GM18505 (cell line): Measurements from ENCODE around the gene KRT6B.
"Not testable (repeated sequence)": the region's sequence is repeated elsewhere in the genome, so short reads cannot be mapped to it uniquely, and the experiment has no call there.

Source experiments
- ATAC-seq: cut with Tn5 transposase; IDR thresholded peaks from one replicate; pipeline ENCODE4 v1.9.1; 2021; ENCODE audit not compliant: unreplicated experiment
- POLR2A ChIP-seq: IDR thresholded peaks from 4 replicates; pipeline ENCODE4 v1.6.1; 2011; ENCODE audit warnings: borderline replicate concordance; ENCODE audit not compliant: insufficient read depth, insufficient read length; ENCODE audit errors: extremely low read depth

KRT6B gene

DNA sequence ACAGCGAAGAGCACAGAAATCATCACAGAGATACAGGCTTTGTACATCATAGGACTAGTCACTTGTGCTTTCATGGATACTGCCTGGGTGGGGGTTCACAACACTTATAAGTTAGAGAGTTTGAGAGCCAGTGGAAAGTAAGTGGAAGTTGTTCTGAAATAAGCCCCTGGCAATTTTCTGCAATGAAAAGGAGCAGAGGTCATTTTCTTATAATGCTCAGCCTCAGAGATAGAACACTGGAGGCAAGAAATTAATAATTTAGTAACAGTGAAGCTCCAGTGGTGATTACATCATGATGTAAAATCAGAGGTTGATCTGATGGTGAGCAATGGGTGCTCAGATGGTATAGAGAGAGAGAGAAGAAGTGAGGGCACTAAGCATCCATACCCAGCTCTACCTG lies 35.3 kb upstream of the KRT6B start:
- TF ChIP-seq POLR2A: no peak
- ATAC-seq: no peak

DNA sequence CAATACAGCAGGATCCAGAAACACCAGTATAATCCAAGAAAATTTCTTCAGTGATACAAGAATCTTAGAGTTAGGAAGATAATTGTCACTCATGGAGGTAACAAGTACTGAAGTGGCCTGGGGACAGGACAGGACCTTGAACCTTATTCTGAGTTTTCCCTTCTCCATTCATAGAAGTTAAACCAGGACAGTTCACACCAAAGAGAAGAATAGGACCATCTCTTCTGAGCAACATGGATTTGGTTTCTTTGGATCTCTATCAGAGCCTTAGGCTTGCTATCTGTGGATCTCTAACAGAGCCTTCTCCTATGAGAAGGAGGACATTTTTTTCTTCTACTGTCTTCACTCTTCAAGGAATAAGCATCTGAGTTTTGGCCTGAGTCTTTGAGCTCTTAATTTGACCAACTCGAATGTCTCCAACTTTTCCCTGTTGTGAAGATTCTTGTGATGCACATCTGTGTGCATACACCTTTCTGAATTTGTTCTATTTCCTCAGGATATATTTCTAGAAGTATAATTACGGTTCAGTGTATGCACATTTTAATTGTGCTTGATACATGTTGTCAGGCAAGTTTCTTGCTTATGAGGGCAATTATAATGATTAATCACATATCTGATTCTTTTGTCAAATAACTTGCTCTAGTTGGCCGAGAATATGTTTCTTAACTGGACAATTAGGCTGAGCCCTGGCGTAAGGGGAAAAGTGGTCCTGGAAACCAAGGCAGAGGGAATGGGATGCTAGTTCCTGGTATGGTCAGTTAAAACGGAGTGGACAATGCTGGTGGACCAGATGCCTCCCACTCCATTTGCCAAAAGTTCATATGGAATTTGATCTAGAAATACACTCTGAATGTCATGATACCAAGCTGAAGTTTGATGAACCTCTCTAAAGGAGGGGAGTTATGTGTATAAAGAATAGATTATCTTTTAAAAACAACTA lies 34.5 kb upstream of the KRT6B start:
- no peak for ATAC-seq
- TF ChIP-seq POLR2A: no peak

DNA sequence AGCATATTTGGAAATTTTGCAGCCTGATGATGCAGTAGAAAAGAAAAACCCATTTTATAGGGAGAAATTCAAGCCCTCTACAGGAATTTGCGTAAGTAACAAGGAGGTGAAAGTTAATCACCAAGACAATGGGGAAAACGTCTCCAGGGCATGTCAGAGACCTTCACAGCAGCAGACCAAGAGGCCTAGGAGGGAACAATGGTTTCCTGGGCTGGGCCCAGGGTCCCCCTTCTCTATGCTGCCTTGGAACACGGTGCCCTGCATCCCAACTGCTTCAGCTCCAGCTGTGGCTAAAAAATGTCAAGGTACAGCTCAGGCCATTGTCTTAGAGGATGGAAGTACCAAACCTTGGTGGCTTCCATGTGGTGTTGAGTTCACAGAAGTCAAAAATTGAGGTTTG lies 28.1 kb upstream of the KRT6B start:
- no peak for TF ChIP-seq POLR2A
- no peak for ATAC-seq

DNA sequence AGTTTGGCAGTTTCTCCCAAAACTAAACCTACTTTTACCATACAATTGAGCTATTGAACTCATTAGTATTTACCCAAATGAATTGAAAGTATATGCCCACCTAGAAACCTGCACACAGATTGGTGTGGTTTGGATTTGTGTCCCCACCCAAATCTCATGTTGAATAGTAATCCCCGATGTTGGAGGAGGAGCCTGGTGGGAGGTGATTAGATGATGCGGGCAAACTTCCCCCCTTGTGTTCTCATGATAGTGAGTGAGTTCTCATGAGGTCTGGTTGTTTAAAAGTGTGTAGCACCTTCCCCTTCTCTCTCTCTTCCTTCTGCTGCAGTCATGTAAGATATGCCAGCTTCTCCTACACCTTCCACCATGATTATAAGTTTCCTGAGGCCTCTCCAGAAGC lies 25.7 kb upstream of the KRT6B start:
- TF ChIP-seq POLR2A: no peak
- ATAC-seq: no peak

DNA sequence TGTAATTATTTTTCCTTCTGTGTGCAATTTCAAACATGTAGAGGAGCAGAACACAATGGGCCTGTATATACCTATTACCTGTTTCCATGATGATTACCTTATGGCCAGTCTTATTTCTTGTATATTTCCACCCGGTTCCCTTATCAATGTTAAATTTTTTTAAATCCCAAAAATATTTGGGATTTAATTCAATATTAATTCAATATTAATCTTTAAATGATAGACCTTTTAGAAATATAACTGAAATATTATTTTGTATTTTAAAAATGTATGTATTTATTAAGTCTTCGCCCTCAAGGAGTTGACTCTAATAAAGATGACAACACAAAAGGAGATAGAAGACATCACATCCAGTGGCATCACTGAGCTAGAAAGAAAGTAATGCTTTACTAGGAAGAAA lies 22.3 kb upstream of the KRT6B start:
- ATAC-seq: no peak
- TF ChIP-seq POLR2A: no peak

DNA sequence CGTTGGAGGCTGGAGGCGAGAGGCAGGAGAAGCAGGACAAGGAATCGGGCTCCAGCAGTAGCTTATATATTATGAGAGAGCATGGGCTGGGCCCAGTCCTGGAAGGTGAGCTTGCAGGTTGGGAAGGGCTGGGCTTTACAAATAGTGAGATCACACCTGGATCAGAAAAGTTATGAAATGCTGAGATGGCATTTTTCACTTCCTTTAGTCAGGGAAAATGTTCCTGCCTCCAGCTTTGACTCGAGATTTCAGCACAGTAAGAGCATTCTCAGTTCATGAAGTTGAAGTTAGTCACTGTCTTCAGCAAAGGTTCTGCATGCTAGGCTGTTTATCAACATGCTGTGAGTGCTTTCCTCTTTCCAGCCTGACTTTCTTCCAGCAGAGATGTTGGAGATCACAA lies 21.8 kb upstream of the KRT6B start, which contains the start of gene KRT6C:
Gene KRT6C, minus strand, starts transcription at position 38 of the 400 bp plus-strand sequence. CDS start 68 bp downstream, outside the sequence.
- ATAC-seq: no peak
- no peak for TF ChIP-seq POLR2A

DNA sequence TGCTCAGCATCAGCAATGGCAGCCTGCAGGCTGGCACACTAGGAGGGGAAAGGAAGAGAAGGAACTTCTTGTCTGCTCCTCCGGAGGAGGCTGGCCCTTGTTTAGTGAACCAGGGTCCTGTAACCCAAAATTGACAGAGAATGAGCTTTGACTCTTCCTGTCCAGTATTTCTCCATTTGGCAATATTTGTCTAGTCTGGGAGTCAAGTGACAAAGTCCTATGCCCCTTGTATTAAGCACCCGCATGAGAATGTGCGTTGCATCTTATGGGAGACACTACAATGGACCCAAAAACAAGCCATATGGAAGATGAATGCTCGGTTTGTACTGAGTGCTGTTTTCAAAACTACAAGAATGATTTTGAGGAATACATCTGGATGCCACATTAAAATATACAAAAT lies 17.9 kb upstream of the KRT6B start:
- no peak for ATAC-seq
- TF ChIP-seq POLR2A: no peak

DNA sequence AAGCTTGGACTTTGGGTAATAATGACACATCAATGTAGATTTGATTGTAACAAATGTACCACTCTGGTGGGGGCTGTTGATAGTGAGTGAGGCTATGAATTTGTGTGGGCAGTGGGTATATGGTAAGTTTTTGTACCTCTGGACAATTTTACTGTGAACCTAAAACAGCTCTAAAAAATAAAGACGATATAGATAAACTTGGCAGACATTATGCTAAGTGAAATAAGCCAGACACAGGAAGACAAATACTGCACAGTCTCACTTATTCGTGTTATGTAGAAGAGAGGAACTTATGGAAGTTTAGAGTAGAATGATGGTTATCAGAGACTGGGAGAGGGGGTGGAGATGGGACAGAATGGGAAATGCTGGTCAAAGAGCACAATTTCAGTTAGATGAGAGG lies 13.0 kb upstream of the KRT6B start:
- no peak for TF ChIP-seq POLR2A
- no peak for ATAC-seq

DNA sequence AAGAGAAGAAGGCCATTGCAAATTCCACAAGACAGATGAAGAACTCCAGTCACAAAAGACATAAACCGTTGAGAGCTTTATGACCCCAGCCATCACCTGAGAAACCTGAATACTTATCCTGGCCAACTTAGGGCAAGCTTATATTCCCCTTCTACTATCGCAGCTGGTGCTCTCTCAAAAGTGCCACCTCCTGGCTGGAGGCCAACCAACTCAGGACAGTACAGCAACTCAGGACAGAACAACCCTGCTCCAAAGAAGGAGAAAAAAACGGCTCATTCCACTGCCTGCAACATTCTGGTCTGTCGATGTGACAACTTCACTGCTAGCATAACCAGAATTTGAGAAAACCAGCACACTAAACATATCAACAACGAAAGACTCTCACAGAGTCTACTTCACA lies 9.7 kb upstream of the KRT6B start:
- no peak for ATAC-seq
- TF ChIP-seq POLR2A: no peak

DNA sequence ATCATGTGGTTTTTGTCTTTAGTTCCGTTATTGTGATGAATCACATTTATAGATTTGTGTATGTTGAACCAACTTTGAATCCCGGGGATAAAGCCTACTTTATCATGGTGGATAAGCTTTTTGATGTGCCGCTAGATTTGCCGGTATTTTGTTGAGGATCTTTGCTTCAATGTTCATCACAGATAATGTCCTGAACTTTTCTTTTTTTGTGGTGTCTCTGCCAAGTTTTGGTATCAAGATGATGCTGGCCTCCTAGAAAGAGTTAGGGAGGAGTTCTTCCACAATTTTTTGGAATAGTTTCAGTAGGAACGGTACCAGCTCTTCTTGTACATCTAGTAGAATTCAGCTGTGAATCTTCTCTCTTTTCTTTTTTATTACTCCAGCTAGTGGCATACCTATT lies 6.9 kb upstream of the KRT6B start:
- TF ChIP-seq POLR2A: no peak
- no peak for ATAC-seq

DNA sequence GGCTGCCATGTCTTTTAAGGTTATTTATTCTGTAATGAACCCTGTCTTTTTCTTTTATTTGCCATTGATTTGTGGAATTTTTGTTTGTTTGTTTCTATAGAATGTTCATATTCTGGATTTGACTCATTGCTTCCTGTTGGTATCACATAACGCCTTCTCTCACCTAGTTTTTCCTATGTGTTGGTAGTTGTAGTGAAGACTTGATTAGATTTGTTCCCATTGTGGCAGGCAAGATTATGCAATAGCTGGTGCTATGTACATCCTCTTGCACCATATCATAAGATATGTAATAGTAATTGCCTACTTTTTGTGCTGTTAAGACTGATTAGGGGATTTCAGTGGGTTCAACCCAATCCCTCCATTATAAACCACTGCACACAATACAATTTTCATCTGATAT lies 3.9 kb upstream of the KRT6B start:
- no peak for TF ChIP-seq POLR2A
- ATAC-seq: no peak

DNA sequence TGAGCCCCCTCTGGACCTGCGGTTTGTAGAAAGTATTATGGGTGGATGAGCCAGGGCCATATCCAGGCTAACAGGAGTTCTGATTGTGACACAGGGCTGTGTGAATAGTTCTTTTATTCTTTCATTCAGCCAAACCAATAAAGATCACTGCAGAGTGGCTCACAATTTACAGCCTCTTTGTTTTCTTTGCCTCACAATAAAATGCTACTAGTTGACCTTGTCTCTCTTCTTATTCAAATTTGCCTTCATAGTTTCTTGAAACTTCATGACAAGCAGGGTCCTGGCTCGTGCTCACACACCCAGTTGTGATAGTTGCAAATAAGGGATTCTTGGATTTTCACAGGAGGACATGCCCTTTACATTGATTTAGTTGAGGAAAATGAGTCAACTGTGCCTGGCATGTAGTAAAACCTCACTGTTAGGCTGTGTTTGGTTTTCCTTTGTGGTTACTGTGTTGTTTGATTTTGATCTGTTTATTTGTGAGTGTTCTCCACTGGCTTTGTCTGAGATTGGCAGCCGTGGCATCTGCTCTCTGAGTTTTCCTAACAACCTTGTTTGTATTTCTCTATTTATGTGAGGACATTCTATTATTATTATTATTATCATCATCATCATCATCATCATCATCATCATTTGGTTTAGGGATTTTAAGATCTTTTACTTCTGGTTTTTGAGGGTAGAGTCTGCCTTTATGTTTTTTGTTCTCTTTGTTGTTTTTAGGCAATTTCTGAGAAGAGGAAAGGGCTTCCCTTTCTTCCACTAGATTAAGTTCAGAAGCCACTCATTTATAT lies 2.7 kb upstream of the KRT6B start:
- TF ChIP-seq POLR2A: no peak
- ATAC-seq: no peak

DNA sequence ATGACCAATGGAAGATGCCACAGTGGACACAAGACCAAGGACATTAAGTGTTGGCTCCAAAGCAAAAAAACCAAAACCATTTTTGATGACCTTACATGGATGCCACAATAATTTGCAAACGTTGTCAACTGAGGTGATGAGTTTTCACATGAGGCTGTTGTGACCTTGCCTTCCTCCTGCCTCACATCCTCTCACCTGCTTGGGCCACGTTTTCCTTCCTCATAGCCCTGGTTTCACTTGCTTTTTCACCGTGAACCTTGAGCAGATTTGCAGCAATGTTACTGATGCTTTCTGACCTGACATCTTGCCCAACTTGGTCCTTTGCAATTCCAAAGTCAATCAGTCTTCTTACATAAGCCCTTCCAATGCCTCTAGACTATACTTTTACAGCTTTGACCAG lies 3.7 kb downstream of the KRT6B start:
- no peak for TF ChIP-seq POLR2A
- ATAC-seq: no peak

DNA sequence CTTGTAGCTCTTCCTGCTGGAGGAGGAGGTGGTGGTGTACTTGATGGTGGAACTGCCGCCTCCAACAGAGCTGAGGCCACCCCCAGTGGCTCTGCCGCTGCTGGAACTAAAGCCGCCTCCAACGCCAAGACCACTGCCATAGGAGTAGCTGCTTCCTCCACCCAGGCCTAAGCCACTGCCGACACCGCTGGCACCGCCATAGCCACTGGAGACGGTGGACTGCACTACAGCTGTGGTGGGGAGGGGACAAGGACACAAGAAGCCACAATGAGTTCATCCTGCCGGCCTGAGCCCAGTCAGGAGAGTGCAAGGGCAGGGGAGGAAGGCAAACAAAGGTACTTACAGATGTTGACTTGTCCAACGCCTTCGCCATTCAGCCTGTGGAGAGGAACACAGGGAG lies 4.8 kb downstream of the KRT6B start:
- ATAC-seq: not testable (repeated sequence)

DNA sequence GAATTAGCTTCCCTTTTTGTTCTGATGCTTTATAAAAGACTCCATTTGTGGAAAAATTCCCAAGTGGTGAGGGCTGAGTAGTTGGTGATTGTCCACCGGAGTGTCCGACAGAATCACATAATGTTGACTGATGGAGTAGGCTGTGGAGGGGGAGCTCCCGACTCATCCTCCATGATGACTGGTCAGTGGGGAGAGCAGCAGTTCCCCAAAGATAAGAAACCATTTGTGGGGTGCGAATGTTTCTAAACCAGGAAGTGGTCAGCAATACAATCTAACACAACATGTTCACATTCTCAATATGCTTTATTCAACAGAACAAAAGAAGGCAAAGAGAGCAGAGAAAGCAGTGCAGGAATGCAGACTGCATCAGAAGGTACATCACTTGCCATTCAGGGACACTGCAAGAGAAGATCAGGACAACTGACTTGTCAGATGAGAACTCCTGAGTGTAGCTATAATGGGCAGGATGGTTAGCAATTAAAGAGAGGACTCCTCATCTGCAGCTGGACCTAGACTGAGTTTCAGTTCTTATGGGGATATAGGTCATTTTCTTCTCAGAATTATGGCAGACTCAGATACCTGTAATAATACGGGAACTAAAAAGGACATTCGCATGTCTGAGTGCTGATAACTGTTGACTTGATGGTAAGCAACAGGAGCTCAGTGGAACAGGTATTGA lies 5.4 kb downstream of the KRT6B start:
- ATAC-seq: no peak
- no peak for TF ChIP-seq POLR2A
